Measurements from ENCODE around the gene ALDH1A3. TPM values are rescaled to one million over a fixed set of nuclear protein-coding genes. Genes with fewer than 3 reads are reported as not detected.

ALDH1A3 gene
- total RNA-seq, 1 donor from 2014 or later: 10.9 TPM

DNA sequence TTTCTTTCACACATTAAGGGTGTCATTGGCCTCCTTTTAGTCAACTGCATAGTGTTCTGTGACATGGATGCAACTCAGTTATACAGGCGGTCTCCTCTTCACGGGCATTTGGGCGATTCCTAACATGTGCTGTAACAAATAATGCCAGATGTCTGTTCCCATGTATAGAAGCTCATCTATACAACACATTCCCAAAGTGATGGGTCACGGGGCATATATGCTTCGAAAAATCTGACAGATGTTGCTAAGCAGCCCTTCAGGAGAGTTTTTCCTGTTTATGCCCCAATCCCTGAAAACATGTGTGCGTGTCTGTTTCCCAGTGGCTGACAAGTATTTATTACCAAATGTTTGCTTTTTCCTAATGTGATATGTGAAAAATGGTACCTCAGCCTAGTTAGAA, 65.4 kb downstream of the ALDH1A3 start:
- TF ChIP-seq, protein P1, sequence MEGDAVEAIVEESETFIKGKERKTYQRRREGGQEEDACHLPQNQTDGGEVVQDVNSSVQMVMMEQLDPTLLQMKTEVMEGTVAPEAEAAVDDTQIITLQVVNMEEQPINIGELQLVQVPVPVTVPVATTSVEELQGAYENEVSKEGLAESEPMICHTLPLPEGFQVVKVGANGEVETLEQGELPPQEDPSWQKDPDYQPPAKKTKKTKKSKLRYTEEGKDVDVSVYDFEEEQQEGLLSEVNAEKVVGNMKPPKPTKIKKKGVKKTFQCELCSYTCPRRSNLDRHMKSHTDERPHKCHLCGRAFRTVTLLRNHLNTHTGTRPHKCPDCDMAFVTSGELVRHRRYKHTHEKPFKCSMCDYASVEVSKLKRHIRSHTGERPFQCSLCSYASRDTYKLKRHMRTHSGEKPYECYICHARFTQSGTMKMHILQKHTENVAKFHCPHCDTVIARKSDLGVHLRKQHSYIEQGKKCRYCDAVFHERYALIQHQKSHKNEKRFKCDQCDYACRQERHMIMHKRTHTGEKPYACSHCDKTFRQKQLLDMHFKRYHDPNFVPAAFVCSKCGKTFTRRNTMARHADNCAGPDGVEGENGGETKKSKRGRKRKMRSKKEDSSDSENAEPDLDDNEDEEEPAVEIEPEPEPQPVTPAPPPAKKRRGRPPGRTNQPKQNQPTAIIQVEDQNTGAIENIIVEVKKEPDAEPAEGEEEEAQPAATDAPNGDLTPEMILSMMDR (IDR thresholded peaks at IDR 0.05): no peak
- Histone ChIP-seq H3K4me1 (no peaks in the 10 kb centered on the region), H3K4me3 (no peak overlapping the region), H3K36me3 (no peaks in the 10 kb centered on the region), H3K9me3 (no peaks in the 10 kb centered on the region), H3K27ac (no peak overlapping the region), H3K27me3 (no peaks in the 10 kb centered on the region)
- no peak for DNase-seq (ENCODE audit: low spot score in 2 of 2)
- intact Hi-C loops (cut with DNase I): no loop called here

GRCh38 chr15:100947760-100948429, 68.3 kb downstream of the ALDH1A3 start:
- TF ChIP-seq, protein P1 (IDR thresholded peaks at IDR 0.05): no peak
- H3K36me3 ChIP-seq: no peaks in the 10 kb centered on the region
- DNase-seq (ENCODE audit: low spot score in 2 of 2): no peak
- intact Hi-C loops (cut with DNase I): no loop called here
- no peaks in the 10 kb centered on the region for H3K9me3 ChIP-seq
- no peak overlapping the region for H3K4me3 ChIP-seq
- H3K4me1 ChIP-seq: no peaks in the 10 kb centered on the region
- no peaks in the 10 kb centered on the region for H3K27me3 ChIP-seq
- H3K27ac ChIP-seq: no peak overlapping the region

DNA sequence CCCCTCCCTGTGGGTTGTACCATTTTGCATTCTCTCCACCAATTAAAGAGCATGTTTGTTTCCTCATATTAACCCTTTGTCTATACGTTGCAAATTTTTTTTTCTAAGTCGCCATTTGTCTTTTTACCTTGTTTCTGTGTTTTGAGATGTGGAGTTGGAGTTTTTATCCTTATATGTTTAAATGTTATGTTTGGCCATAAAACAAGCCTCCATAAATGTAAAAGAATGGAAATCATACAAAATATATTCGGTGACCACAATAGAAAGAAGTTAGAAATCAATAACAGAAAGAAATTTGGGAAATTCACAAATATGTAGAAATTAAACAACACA, 68.8 kb downstream of the ALDH1A3 start:
- intact Hi-C loops (cut with DNase I): no loop called here
- TF ChIP-seq, protein P1 (IDR thresholded peaks at IDR 0.05): no peak
- no peaks in the 10 kb centered on the region for H3K4me1 ChIP-seq
- H3K36me3 ChIP-seq: no peaks in the 10 kb centered on the region
- H3K9me3 ChIP-seq: no peaks in the 10 kb centered on the region
- DNase-seq (ENCODE audit: low spot score in 2 of 2): no peak
- no peak overlapping the region for H3K4me3 ChIP-seq
- no peaks in the 10 kb centered on the region for H3K27me3 ChIP-seq
- H3K27ac ChIP-seq: no peak overlapping the region

- TF ChIP-seq, protein P1 (IDR thresholded peaks at IDR 0.05): no peak
- no peak overlapping the region for H3K27ac ChIP-seq
These were observed 70.1 kb downstream of the ALDH1A3 start for GRCh38 chr15:100949691-100950090.

DNA sequence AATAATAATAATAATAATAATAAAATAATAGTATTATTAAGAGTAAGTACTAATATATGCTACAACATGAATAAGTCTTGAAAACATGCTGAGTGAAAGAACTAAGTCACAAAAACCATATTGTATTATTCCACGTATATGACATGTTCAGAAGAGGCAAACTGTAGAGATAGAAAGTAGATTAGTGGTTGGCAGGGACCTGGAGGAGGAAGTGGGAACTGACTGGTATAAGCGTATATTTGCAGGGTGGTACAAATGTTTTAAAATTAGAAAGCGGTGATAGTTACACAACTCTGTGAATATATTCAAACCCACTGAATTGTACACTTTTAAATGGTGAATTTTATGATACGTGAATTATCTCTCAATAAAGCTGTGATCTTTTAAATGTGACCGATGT, 72.3 kb downstream of the ALDH1A3 start:
- Histone ChIP-seq H3K27ac (no peak overlapping the region), H3K27me3 (no peaks in the 10 kb centered on the region), H3K36me3 (no peaks in the 10 kb centered on the region), H3K4me1 (no peaks in the 10 kb centered on the region), H3K4me3 (no peak overlapping the region), H3K9me3 (no peaks in the 10 kb centered on the region)
- intact Hi-C loops (cut with DNase I): no loop called here
- no peak for DNase-seq (ENCODE audit: low spot score in 2 of 2)
- TF ChIP-seq, protein P1 (IDR thresholded peaks at IDR 0.05): no peak

More at GRCh38 chr15:100949691-100950090, 70.1 kb downstream of the ALDH1A3 start:
- H3K4me3 ChIP-seq: no peak overlapping the region
- no peaks in the 10 kb centered on the region for H3K27me3 ChIP-seq
- H3K4me1 ChIP-seq: no peaks in the 10 kb centered on the region
- DNase-seq (ENCODE audit: low spot score in 2 of 2): no peak
- intact Hi-C loops (cut with DNase I): no loop called here
- H3K9me3 ChIP-seq: no peaks in the 10 kb centered on the region
- no peaks in the 10 kb centered on the region for H3K36me3 ChIP-seq

- H3K36me3 ChIP-seq: no peaks in the 10 kb centered on the region
- no peaks in the 10 kb centered on the region for H3K27me3 ChIP-seq
- H3K27ac ChIP-seq: no peak overlapping the region
- DNase-seq (ENCODE audit: low spot score in 2 of 2): no peak
- intact Hi-C loops (cut with DNase I): no loop called here
- no peaks in the 10 kb centered on the region for H3K9me3 ChIP-seq
- H3K4me3 ChIP-seq: no peak overlapping the region
- no peaks in the 10 kb centered on the region for H3K4me1 ChIP-seq
- TF ChIP-seq, protein P1 (IDR thresholded peaks at IDR 0.05): no peak
These were observed 72.9 kb downstream of the ALDH1A3 start for GRCh38 chr15:100952566-100952965.

Data from ascending aorta (tissue), 2 donors.